Mesodermal cell (in vitro differentiated cells): ENCODE results near the gene SLC12A3. TPM values are rescaled to one million over a fixed set of nuclear protein-coding genes. Genes with fewer than 3 reads are reported as not detected.

Experiments used
- H3K27ac ChIP-seq: 2 replicates; pipeline ENCODE4 v1.7.0; 2013; ENCODE audit warnings: mild to moderate bottlenecking, low read depth, low read length, moderate library complexity; ENCODE audit not compliant: severe bottlenecking
- H3K36me3 ChIP-seq: 2 replicates; pipeline ENCODE4 v1.7.1; 2013; ENCODE audit warnings: mild to moderate bottlenecking, low read length, moderate library complexity; ENCODE audit not compliant: control insufficient read depth, insufficient read depth
- H3K4me1 ChIP-seq: one replicate; pipeline ENCODE4 v1.7.1; 2013; ENCODE audit warnings: mild to moderate bottlenecking, low read length; ENCODE audit not compliant: insufficient read depth, control insufficient read depth, poor library complexity, severe bottlenecking
- H3K4me3 ChIP-seq: 2 replicates; pipeline ENCODE4 v1.7.0; 2013; ENCODE audit warnings: low read length, control low read depth, mild to moderate bottlenecking; ENCODE audit not compliant: insufficient read depth, poor library complexity, severe bottlenecking; ENCODE audit errors: extremely low read depth
- H3K9me3 ChIP-seq: 2 replicates; pipeline ENCODE4 v1.7.1; 2013; ENCODE audit warnings: mild to moderate bottlenecking, low read length, moderate library complexity; ENCODE audit not compliant: control insufficient read depth
- WGBS, 2 experiments: methylation state at CpG; one replicate each; pipeline ENCODE4 v1.1.5; 2013; ENCODE audit warnings: missing lambda C conversion rate in 2 of 2; ENCODE audit not compliant: insufficient coverage in 2 of 2; 5-methylcytosine and 5-hydroxymethylcytosine counted together
- polyA plus RNA-seq, 2 experiments: library from polyadenylated mRNA; stranded (reverse); fragments of 50-300 nt; gene quantifications; one replicate each; pipeline ENCODE4 v1.2.3, GENCODE V29; 2013

Gene SLC12A3
- not detected for polyA plus RNA-seq (2013, experiment 1 of 2)
- polyA plus RNA-seq (2013, experiment 2 of 2): not detected

DNA sequence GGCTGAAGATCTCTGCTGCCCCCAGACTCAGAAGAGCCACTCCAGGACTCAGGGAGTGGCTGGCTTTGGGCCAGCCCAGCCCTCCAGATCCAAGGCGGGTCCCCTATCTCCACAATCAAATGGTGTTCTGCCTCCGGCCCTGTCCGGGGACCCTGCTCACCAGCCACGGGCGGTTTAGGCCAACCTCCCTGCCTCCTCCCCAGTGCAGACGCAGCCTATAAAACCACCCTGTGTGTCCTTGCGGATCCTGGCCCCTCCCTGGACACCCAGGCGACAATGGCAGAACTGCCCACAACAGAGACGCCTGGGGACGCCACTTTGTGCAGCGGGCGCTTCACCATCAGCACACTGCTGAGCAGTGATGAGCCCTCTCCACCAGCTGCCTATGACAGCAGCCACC is at the start of gene SLC12A3:
Gene SLC12A3 (plus strand): TSS at position 248 of the 400 bp plus-strand sequence. CDS start 29 bp downstream, at position 277.
- H3K36me3 ChIP-seq: no peaks in the 10 kb centered on the region
- WGBS, 2 experiments: 87 to 95% methylated on average over 10 to 12 of the region's 12 CpGs
- no peaks in the 10 kb centered on the region for H3K9me3 ChIP-seq
- H3K4me3 ChIP-seq: no peak within 1 kb of the TSS
- peaks cover 17% of the 10 kb centered on the region for H3K4me1 ChIP-seq
- H3K27ac ChIP-seq: no peak within 1 kb of the TSS

DNA sequence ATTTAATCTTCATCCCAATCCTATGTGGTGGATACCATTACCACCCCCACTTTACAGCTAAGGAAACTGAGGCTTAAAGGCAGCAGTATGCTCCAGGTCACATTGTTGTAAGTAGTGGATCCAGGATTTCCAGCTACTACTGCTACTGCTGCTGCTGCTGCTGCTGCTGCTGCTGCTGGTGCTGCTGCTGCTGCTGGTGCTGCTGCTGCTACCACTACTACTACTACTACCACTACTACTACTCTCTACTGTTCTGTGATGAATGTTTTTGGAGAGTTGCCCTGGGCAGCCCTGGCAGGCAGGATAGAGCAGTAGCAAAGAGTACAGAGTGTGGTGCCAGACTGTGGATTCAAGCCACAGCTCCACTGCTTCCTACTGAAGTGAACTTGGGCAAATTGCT is 49.3 kb upstream of the SLC12A3 start:
- no peak overlapping the region for H3K27ac ChIP-seq
- peaks cover 35% of the 10 kb centered on the region for H3K36me3 ChIP-seq
- peaks cover 4% of the 10 kb centered on the region for H3K9me3 ChIP-seq

GRCh38 chr16:56817056-56817455 is 48.0 kb upstream of the SLC12A3 start:
- Histone ChIP-seq H3K27ac (no peak overlapping the region), H3K9me3 (peaks cover 4% of the 10 kb centered on the region), H3K4me3 (no peak overlapping the region), H3K36me3 (peaks cover 47% of the 10 kb centered on the region), H3K4me1 (peaks cover 28% of the 10 kb centered on the region)

More for the DNA sequence above, 49.3 kb upstream of the SLC12A3 start:
- no peak overlapping the region for H3K4me3 ChIP-seq
- H3K4me1 ChIP-seq: peaks cover 31% of the 10 kb centered on the region

GRCh38 chr16:56817938-56818337 is 47.1 kb upstream of the SLC12A3 start:
- peaks cover 21% of the 10 kb centered on the region for H3K4me1 ChIP-seq
- no CpG with 5 or more reads among the region's 1 CpG for WGBS, 2 experiments
- peaks cover 55% of the 10 kb centered on the region for H3K36me3 ChIP-seq
- peaks cover 4% of the 10 kb centered on the region for H3K9me3 ChIP-seq
- H3K4me3 ChIP-seq: no peak overlapping the region
- no peak overlapping the region for H3K27ac ChIP-seq

- no peak overlapping the region for H3K4me3 ChIP-seq
- peaks cover 86% of the 10 kb centered on the region for H3K36me3 ChIP-seq
- H3K4me1 ChIP-seq: no peaks in the 10 kb centered on the region
- WGBS, 2 experiments: 91 to 97% methylated on average over 7 of the region's 12 CpGs
- H3K27ac ChIP-seq: no peak overlapping the region
- no peaks in the 10 kb centered on the region for H3K9me3 ChIP-seq
Measured at GRCh38 chr16:56823081-56823733, 41.8 kb upstream of the SLC12A3 start.

DNA sequence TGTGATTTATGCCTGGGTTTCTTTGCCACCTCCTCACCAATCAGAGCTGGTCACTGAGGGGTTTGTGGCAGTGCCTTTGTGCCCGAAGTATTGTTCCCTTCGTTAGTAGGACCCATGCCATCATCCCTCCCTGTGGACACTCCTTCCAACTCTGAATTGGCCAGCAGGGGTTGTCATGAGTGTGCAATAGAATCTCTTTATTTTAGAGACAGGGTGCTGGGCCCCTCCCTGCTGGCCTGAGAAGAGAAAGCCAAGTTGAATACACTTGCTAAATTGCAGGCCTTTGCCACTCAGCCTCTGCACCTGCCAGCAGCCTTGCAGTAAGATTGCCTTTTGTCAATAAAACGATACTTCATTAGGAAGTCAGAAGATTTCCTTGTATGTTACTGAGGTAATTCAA is 40.7 kb upstream of the SLC12A3 start:
- no peaks in the 10 kb centered on the region for H3K4me1 ChIP-seq
- 90% methylated on average over 2 of the region's 3 CpGs; no CpG with 5 or more reads in 1 of the 2 experiments for WGBS, 2 experiments
- no peaks in the 10 kb centered on the region for H3K9me3 ChIP-seq
- no peak overlapping the region for H3K4me3 ChIP-seq
- no peak overlapping the region for H3K27ac ChIP-seq
- H3K36me3 ChIP-seq: peaks cover 85% of the 10 kb centered on the region

DNA sequence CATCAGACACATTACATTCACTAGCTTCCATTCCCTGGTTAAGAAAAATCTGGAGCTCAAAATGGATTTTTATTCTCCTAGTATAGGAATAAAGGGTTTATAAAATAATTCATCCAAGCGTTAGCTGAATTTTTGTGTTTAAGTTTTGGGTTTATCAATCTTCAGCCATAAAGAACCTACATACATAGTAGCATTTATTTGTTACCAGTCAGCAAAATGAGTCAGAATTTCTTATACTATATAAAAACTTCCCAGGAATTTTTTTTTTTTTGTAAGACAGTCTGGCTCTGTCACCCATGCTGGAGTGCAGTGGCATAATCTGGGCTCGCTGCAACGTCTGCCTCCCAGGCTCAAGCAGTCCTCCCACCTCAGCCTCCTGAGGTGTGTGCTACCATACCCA is 40.2 kb upstream of the SLC12A3 start:
- Histone ChIP-seq H3K27ac (no peak overlapping the region), H3K9me3 (no peaks in the 10 kb centered on the region), H3K36me3 (peaks cover 85% of the 10 kb centered on the region), H3K4me1 (no peaks in the 10 kb centered on the region), H3K4me3 (no peak overlapping the region)
- WGBS, 2 experiments: no CpG with 5 or more reads among the region's 3 CpGs

DNA sequence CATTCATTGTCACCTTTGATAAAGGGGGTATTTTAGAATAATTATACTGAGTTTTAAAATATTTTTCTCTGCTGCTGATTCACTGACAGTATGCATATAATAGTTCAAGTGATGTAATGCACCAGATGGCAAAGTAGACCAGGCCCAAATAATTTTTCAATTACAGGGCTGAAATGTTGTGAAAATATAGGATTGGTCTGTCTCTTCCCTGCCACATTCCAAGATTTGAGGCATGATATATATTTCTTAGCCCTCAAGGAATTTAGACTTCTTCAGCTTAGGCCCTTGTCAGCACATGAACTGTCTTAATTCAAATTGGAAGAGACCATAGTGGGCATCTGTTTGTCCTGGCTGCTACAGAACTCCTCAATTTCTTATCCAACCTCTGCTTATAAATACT is 39.2 kb upstream of the SLC12A3 start:
- H3K36me3 ChIP-seq: peaks cover 89% of the 10 kb centered on the region
- peaks cover 5% of the 10 kb centered on the region for H3K4me1 ChIP-seq
- H3K9me3 ChIP-seq: no peaks in the 10 kb centered on the region
- H3K27ac ChIP-seq: no peak overlapping the region
- no peak overlapping the region for H3K4me3 ChIP-seq

DNA sequence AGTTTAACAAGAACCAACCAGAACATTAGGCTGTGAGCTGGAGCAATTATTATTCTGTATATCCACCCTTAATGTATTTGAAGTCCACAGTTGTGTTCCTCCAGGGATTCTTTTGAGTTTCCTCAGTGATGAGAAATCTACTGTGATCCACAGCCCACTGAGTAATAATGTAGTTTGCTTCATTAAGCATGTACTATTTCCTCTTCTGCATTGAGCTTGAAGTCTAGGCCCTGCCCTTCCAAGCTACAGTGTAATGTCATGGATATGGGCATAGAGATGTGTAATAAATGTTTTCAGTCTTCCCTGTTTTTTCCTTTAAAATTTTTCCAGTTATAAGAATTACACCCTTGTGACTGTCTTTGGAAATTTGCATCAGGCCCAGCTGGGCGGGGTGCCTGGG is 36.4 kb upstream of the SLC12A3 start:
- 89 to 100% methylated on average over 1 of the region's 1 CpG for WGBS, 2 experiments
- H3K9me3 ChIP-seq: no peaks in the 10 kb centered on the region
- peaks cover 89% of the 10 kb centered on the region for H3K36me3 ChIP-seq
- no peak overlapping the region for H3K4me3 ChIP-seq
- peaks cover 5% of the 10 kb centered on the region for H3K4me1 ChIP-seq
- H3K27ac ChIP-seq: no peak overlapping the region

DNA sequence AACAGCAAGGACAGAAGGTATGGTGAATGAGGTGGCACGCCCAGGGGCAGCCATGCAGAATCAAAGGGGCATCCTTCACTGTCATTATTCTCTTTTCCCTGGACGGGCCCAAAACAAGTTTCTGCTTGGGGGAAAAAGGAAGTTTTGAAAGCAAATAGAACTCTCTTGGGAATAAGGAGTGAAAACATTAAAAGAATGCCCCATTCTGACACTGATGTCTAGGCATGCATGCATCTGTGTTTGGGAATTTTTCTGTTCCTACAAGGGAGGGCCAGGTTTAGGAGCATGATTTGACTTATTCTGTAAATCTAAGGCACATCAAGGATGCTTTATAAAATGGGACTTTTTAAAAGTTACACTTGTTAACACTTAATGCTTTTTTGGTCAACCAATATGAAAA is 34.3 kb upstream of the SLC12A3 start:
- H3K9me3 ChIP-seq: no peaks in the 10 kb centered on the region
- H3K4me1 ChIP-seq: peaks cover 5% of the 10 kb centered on the region
- H3K36me3 ChIP-seq: peaks cover 91% of the 10 kb centered on the region
- H3K4me3 ChIP-seq: no peak overlapping the region
- no peak overlapping the region for H3K27ac ChIP-seq
- WGBS, 2 experiments: 60% methylated on average over 1 of the region's 2 CpGs; no CpG with 5 or more reads in 1 of the 2 experiments

DNA sequence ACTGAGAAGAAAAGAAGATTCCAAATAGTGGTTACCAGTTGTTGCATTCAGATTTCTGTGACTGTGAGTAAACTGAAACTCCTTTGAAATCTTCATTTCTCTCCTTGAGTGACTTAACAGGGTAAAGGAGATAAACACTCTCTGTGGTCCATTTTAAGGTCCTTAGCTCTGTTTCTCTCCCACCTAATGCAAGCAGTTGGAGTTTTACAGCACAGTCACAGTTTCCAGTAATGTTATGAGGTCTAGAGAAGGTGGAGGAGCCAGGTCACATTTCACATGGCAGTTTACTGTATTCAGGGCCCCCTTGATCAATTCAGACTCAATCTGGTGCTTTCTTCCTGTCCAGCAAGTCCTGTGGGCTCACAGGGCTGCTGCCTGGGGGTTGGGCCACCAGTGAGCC is 32.2 kb upstream of the SLC12A3 start:
- H3K4me1 ChIP-seq: peaks cover 5% of the 10 kb centered on the region
- H3K36me3 ChIP-seq: peaks cover 86% of the 10 kb centered on the region

More for the DNA sequence above, 32.2 kb upstream of the SLC12A3 start:
- Histone ChIP-seq H3K27ac (no peak overlapping the region), H3K4me3 (no peak overlapping the region), H3K9me3 (no peaks in the 10 kb centered on the region)
